Activated CD8-positive, alpha-beta memory T cell treated with anti-CD3 and anti-CD28 coated beads, Interleukin-2, amount 50 U/mL, for 24 hours (primary cell): ENCODE data around the gene PSMB8.

Source experiments
- DNase-seq: peaks from one replicate; pipeline ENCODE4 v3.0.0-alpha.2; 2020; ENCODE audit errors: extremely low read depth

The PSMB8 gene

GRCh38 chr6:32855467-32856174 lies 11.8 kb upstream of the PSMB8 start:
- DNase-seq: no peak

- DNase-seq: no peak
Observed at GRCh38 chr6:32854376-32855178, 10.7 kb upstream of the PSMB8 start.

- peak; percentile 88 for DNase-seq
Observed at GRCh38 chr6:32853541-32854375, 9.9 kb upstream of the PSMB8 start, which contains the start of the genes PSMB9 and TAP1. TSS of gene PSMB9 (plus strand) at chr6:32854192. CDS start at chr6:32854230, 38 bp downstream. TSS of gene TAP1 (minus strand) at chr6:32853704. CDS start at chr6:32853636, 68 bp downstream.

- no peak for DNase-seq
Observed at GRCh38 chr6:32852844-32853540, 9.1 kb upstream of the PSMB8 start.

- no peak for DNase-seq
Observed at GRCh38 chr6:32852018-32852843, 8.4 kb upstream of the PSMB8 start.

GRCh38 chr6:32851025-32851424 lies 7.2 kb upstream of the PSMB8 start:
- no peak for DNase-seq

- no peak for DNase-seq
Observed at GRCh38 chr6:32849126-32849525, 5.3 kb upstream of the PSMB8 start.

- no peak for DNase-seq
Observed at GRCh38 chr6:32847795-32848194, 3.9 kb upstream of the PSMB8 start.

GRCh38 chr6:32847004-32847403 lies 3.2 kb upstream of the PSMB8 start:
- no peak for DNase-seq

GRCh38 chr6:32845384-32845884 lies 1.6 kb upstream of the PSMB8 start:
- DNase-seq: no peak

GRCh38 chr6:32844839-32845383 lies 1.1 kb upstream of the PSMB8 start:
- no peak for DNase-seq

GRCh38 chr6:32843331-32843978 lies 392 bp downstream of the PSMB8 start:
- DNase-seq: no peak

GRCh38 chr6:32842690-32843089 lies 1.2 kb downstream of the PSMB8 start:
- no peak for DNase-seq

- no peak for DNase-seq
Observed at GRCh38 chr6:32842021-32842650, 1.7 kb downstream of the PSMB8 start.

- no peak for DNase-seq
Observed at GRCh38 chr6:32840604-32841246, 3.1 kb downstream of the PSMB8 start.

GRCh38 chr6:32839356-32839755 lies 4.5 kb downstream of the PSMB8 start:
- DNase-seq: no peak

GRCh38 chr6:32838114-32838958 lies 5.5 kb downstream of the PSMB8 start, which contains the start of gene TAP2:
TSS of gene TAP2 (minus strand) at chr6:32838739. CDS start at chr6:32838233, 506 bp downstream.
- peak; percentile 88 for DNase-seq
